ENCODE results near the gene FOXD4L6.
"Not testable (repeated sequence)": the region's sequence is repeated elsewhere in the genome, so short reads cannot be mapped to it uniquely, and the experiment has no call there.

FOXD4L6 gene

GRCh38 chr9:41119719-41120118 is 8.8 kb downstream of the FOXD4L6 start:
- H3K36me3 ChIP-seq (ENCODE audit: insufficient read depth, low read length); H3K4me1 ChIP-seq (ENCODE audit: control insufficient read depth, insufficient read depth, low read length, unreplicated experiment); H3K4me3 ChIP-seq (ENCODE audit: low read depth, low read length); H2AFZ ChIP-seq (ENCODE audit: low read length, unreplicated experiment); H3K79me2 ChIP-seq (ENCODE audit: control insufficient read depth, insufficient read depth, low read length, unreplicated experiment); H3K27ac ChIP-seq (ENCODE audit: low read depth, low read length); H3K27me3 ChIP-seq (ENCODE audit: insufficient read depth, low read length): not testable (repeated sequence)

GRCh38 chr9:41119311-41119710 is 9.2 kb downstream of the FOXD4L6 start:
- not testable (repeated sequence) for H3K27ac ChIP-seq (ENCODE audit: low read depth, low read length); H3K36me3 ChIP-seq (ENCODE audit: insufficient read depth, low read length); H2AFZ ChIP-seq (ENCODE audit: low read length, unreplicated experiment); H3K79me2 ChIP-seq (ENCODE audit: control insufficient read depth, insufficient read depth, low read length, unreplicated experiment); H3K4me1 ChIP-seq (ENCODE audit: control insufficient read depth, insufficient read depth, low read length, unreplicated experiment); H3K4me3 ChIP-seq (ENCODE audit: low read depth, low read length); H3K27me3 ChIP-seq (ENCODE audit: insufficient read depth, low read length)

- H3K27ac ChIP-seq (ENCODE audit: low read depth, low read length); H3K79me2 ChIP-seq (ENCODE audit: control insufficient read depth, insufficient read depth, low read length, unreplicated experiment); H3K4me1 ChIP-seq (ENCODE audit: control insufficient read depth, insufficient read depth, low read length, unreplicated experiment); H3K36me3 ChIP-seq (ENCODE audit: insufficient read depth, low read length); H3K4me3 ChIP-seq (ENCODE audit: low read depth, low read length); H2AFZ ChIP-seq (ENCODE audit: low read length, unreplicated experiment); H3K27me3 ChIP-seq (ENCODE audit: insufficient read depth, low read length): not testable (repeated sequence)
These were observed 15.1 kb downstream of the FOXD4L6 start for GRCh38 chr9:41113348-41113747.

GRCh38 chr9:41111414-41111813 is 17.1 kb downstream of the FOXD4L6 start:
- H3K79me2 ChIP-seq (ENCODE audit: control insufficient read depth, insufficient read depth, low read length, unreplicated experiment) = not testable (repeated sequence)

GRCh38 chr9:41110913-41111312 is 17.6 kb downstream of the FOXD4L6 start:
- H2AFZ ChIP-seq (ENCODE audit: low read length, unreplicated experiment); H3K27ac ChIP-seq (ENCODE audit: low read depth, low read length); H3K36me3 ChIP-seq (ENCODE audit: insufficient read depth, low read length); H3K27me3 ChIP-seq (ENCODE audit: insufficient read depth, low read length); H3K4me3 ChIP-seq (ENCODE audit: low read depth, low read length); H3K79me2 ChIP-seq (ENCODE audit: control insufficient read depth, insufficient read depth, low read length, unreplicated experiment); H3K4me1 ChIP-seq (ENCODE audit: control insufficient read depth, insufficient read depth, low read length, unreplicated experiment): not testable (repeated sequence)

More at GRCh38 chr9:41111414-41111813, 17.1 kb downstream of the FOXD4L6 start:
- not testable (repeated sequence) for H3K4me1 ChIP-seq (ENCODE audit: control insufficient read depth, insufficient read depth, low read length, unreplicated experiment); H2AFZ ChIP-seq (ENCODE audit: low read length, unreplicated experiment); H3K27me3 ChIP-seq (ENCODE audit: insufficient read depth, low read length); H3K36me3 ChIP-seq (ENCODE audit: insufficient read depth, low read length); H3K27ac ChIP-seq (ENCODE audit: low read depth, low read length); H3K4me3 ChIP-seq (ENCODE audit: low read depth, low read length)

- not testable (repeated sequence) for H3K27ac ChIP-seq (ENCODE audit: low read depth, low read length); H3K36me3 ChIP-seq (ENCODE audit: insufficient read depth, low read length); H3K4me3 ChIP-seq (ENCODE audit: low read depth, low read length); H2AFZ ChIP-seq (ENCODE audit: low read length, unreplicated experiment); H3K4me1 ChIP-seq (ENCODE audit: control insufficient read depth, insufficient read depth, low read length, unreplicated experiment); H3K27me3 ChIP-seq (ENCODE audit: insufficient read depth, low read length); H3K79me2 ChIP-seq (ENCODE audit: control insufficient read depth, insufficient read depth, low read length, unreplicated experiment)
These were observed 19.2 kb downstream of the FOXD4L6 start for GRCh38 chr9:41109253-41109652.

- H3K27ac ChIP-seq (ENCODE audit: low read depth, low read length); H3K79me2 ChIP-seq (ENCODE audit: control insufficient read depth, insufficient read depth, low read length, unreplicated experiment); H3K4me3 ChIP-seq (ENCODE audit: low read depth, low read length); H3K27me3 ChIP-seq (ENCODE audit: insufficient read depth, low read length); H3K36me3 ChIP-seq (ENCODE audit: insufficient read depth, low read length); H2AFZ ChIP-seq (ENCODE audit: low read length, unreplicated experiment); H3K4me1 ChIP-seq (ENCODE audit: control insufficient read depth, insufficient read depth, low read length, unreplicated experiment): not testable (repeated sequence)
These were observed 19.7 kb downstream of the FOXD4L6 start for GRCh38 chr9:41108816-41109215.

GRCh38 chr9:41106472-41107116 is 21.9 kb downstream of the FOXD4L6 start:
- not testable (repeated sequence) for H3K27ac ChIP-seq (ENCODE audit: low read depth, low read length); H2AFZ ChIP-seq (ENCODE audit: low read length, unreplicated experiment); H3K4me3 ChIP-seq (ENCODE audit: low read depth, low read length); H3K36me3 ChIP-seq (ENCODE audit: insufficient read depth, low read length); H3K4me1 ChIP-seq (ENCODE audit: control insufficient read depth, insufficient read depth, low read length, unreplicated experiment); H3K27me3 ChIP-seq (ENCODE audit: insufficient read depth, low read length); H3K79me2 ChIP-seq (ENCODE audit: control insufficient read depth, insufficient read depth, low read length, unreplicated experiment)

- H3K79me2 ChIP-seq (ENCODE audit: control insufficient read depth, insufficient read depth, low read length, unreplicated experiment); H3K27ac ChIP-seq (ENCODE audit: low read depth, low read length); H3K27me3 ChIP-seq (ENCODE audit: insufficient read depth, low read length); H3K4me3 ChIP-seq (ENCODE audit: low read depth, low read length); H3K36me3 ChIP-seq (ENCODE audit: insufficient read depth, low read length); H2AFZ ChIP-seq (ENCODE audit: low read length, unreplicated experiment); H3K4me1 ChIP-seq (ENCODE audit: control insufficient read depth, insufficient read depth, low read length, unreplicated experiment): not testable (repeated sequence)
These were observed 22.8 kb downstream of the FOXD4L6 start for GRCh38 chr9:41105557-41106253.

- H3K4me1 ChIP-seq (ENCODE audit: control insufficient read depth, insufficient read depth, low read length, unreplicated experiment); H3K79me2 ChIP-seq (ENCODE audit: control insufficient read depth, insufficient read depth, low read length, unreplicated experiment); H3K27me3 ChIP-seq (ENCODE audit: insufficient read depth, low read length): not testable (repeated sequence)
These were observed 23.9 kb downstream of the FOXD4L6 start for GRCh38 chr9:41104542-41104941.

GRCh38 chr9:41100508-41100907 is 28.0 kb downstream of the FOXD4L6 start:
- not testable (repeated sequence) for H3K27ac ChIP-seq (ENCODE audit: low read depth, low read length); H2AFZ ChIP-seq (ENCODE audit: low read length, unreplicated experiment); H3K79me2 ChIP-seq (ENCODE audit: control insufficient read depth, insufficient read depth, low read length, unreplicated experiment)

More at GRCh38 chr9:41104542-41104941, 23.9 kb downstream of the FOXD4L6 start:
- not testable (repeated sequence) for H3K36me3 ChIP-seq (ENCODE audit: insufficient read depth, low read length); H3K4me3 ChIP-seq (ENCODE audit: low read depth, low read length); H2AFZ ChIP-seq (ENCODE audit: low read length, unreplicated experiment); H3K27ac ChIP-seq (ENCODE audit: low read depth, low read length)

More at GRCh38 chr9:41100508-41100907, 28.0 kb downstream of the FOXD4L6 start:
- not testable (repeated sequence) for H3K4me1 ChIP-seq (ENCODE audit: control insufficient read depth, insufficient read depth, low read length, unreplicated experiment); H3K27me3 ChIP-seq (ENCODE audit: insufficient read depth, low read length); H3K4me3 ChIP-seq (ENCODE audit: low read depth, low read length); H3K36me3 ChIP-seq (ENCODE audit: insufficient read depth, low read length)
